ENCODE measurements around the gene TFF2. TPM values are rescaled to one million over a fixed set of nuclear protein-coding genes. Genes with fewer than 3 reads are reported as not detected.

Gene TFF2
- total and polyA plus RNA-seq, 2 experiments from 2014 or later: not detected

- Histone ChIP-seq H4K20me1 (ENCODE audit: insufficient read depth) (no peaks in the 10 kb centered on the region), H3K9me3 (ENCODE audit: low read depth) (no peaks in the 10 kb centered on the region), H3K4me3 (no peak overlapping the region), H3K4me2 (ENCODE audit: unreplicated experiment) (no peak overlapping the region), H3K36me3 (ENCODE audit: low read depth) (no peaks in the 10 kb centered on the region), H3K27me3 (replicated peaks; ENCODE audit: insufficient read depth) (peaks cover 22% of the 10 kb centered on the region), H3K9ac (no peak overlapping the region), H3K4me1 (ENCODE audit: insufficient read depth) (no peaks in the 10 kb centered on the region), H2AFZ (no peak overlapping the region), H3K9me2 (ENCODE audit: insufficient read depth) (no peaks in the 10 kb centered on the region), H3F3A (ENCODE audit: insufficient read depth) (no peaks in the 10 kb centered on the region), H3K27ac (no peak overlapping the region), H3K79me2 (ENCODE audit: insufficient read depth) (no peaks in the 10 kb centered on the region)
- WGBS, 2 experiments (ENCODE audit: low coverage in 1 of 2, low lambda C conversion rate in 2 of 2, missing lambda C conversion rate in 2 of 2): 44 to 50% methylated on average over 22 of the region's 22 CpGs
- no peak for TF ChIP-seq EZH2phosphoT487 (IDR thresholded peaks at IDR 0.05; ENCODE audit: insufficient read depth, low read depth)
- no peak for TF ChIP-seq EZH2 (IDR thresholded peaks at IDR 0.05; ENCODE audit: insufficient read depth, poor library complexity, severe bottlenecking)
- DNase-seq: no peak
- in situ Hi-C loops (cut with MboI): no loop called here
Measured at GRCh38 chr21:42304556-42305454, 46.0 kb downstream of the TFF2 start.

GRCh38 chr21:42303443-42303842, 47.4 kb downstream of the TFF2 start:
- H3K4me1 ChIP-seq (ENCODE audit: insufficient read depth): no peaks in the 10 kb centered on the region
- no peak for DNase-seq
- peaks cover 21% of the 10 kb centered on the region for H3K27me3 ChIP-seq (replicated peaks; ENCODE audit: insufficient read depth)
- H2AFZ ChIP-seq: no peak overlapping the region
- H3K9me3 ChIP-seq (ENCODE audit: low read depth): no peaks in the 10 kb centered on the region
- no peak overlapping the region for H3K4me2 ChIP-seq (ENCODE audit: unreplicated experiment)
- H3K9ac ChIP-seq: no peak overlapping the region
- no peak for TF ChIP-seq EZH2phosphoT487 (IDR thresholded peaks at IDR 0.05; ENCODE audit: insufficient read depth, low read depth)
- TF ChIP-seq EZH2 (IDR thresholded peaks at IDR 0.05; ENCODE audit: insufficient read depth, poor library complexity, severe bottlenecking): no peak
- 41 to 49% methylated on average over 3 of the region's 3 CpGs for WGBS, 2 experiments (ENCODE audit: low coverage in 1 of 2, low lambda C conversion rate in 2 of 2, missing lambda C conversion rate in 2 of 2)
- H3K4me3 ChIP-seq: no peak overlapping the region
- H3K79me2 ChIP-seq (ENCODE audit: insufficient read depth): no peaks in the 10 kb centered on the region
- H3K36me3 ChIP-seq (ENCODE audit: low read depth): no peaks in the 10 kb centered on the region
- no peaks in the 10 kb centered on the region for H3K9me2 ChIP-seq (ENCODE audit: insufficient read depth)
- in situ Hi-C loops (cut with MboI): no loop called here
- no peaks in the 10 kb centered on the region for H3F3A ChIP-seq (ENCODE audit: insufficient read depth)
- H4K20me1 ChIP-seq (ENCODE audit: insufficient read depth): no peaks in the 10 kb centered on the region
- no peak overlapping the region for H3K27ac ChIP-seq

DNA sequence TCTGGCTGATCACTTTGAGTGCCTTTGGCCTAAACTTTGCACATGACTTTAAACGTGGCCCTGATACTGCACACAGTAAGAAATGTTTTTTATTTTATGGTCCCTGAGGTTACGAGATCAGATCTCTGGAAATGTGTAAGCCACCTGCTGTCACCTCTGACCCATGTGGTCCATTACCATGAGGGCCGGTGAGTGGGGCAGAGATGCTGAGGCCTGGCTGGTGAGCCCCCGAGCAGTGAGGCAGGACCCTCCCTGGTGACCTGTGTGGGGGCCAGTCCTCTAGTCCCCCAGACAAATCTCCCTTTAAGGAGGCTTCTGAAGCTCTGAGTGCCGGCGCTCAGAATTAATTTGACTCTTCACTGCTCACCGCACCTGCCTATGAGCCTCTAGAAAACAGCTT, 48.0 kb downstream of the TFF2 start:
- H3K79me2 ChIP-seq (ENCODE audit: insufficient read depth): no peaks in the 10 kb centered on the region

DNA sequence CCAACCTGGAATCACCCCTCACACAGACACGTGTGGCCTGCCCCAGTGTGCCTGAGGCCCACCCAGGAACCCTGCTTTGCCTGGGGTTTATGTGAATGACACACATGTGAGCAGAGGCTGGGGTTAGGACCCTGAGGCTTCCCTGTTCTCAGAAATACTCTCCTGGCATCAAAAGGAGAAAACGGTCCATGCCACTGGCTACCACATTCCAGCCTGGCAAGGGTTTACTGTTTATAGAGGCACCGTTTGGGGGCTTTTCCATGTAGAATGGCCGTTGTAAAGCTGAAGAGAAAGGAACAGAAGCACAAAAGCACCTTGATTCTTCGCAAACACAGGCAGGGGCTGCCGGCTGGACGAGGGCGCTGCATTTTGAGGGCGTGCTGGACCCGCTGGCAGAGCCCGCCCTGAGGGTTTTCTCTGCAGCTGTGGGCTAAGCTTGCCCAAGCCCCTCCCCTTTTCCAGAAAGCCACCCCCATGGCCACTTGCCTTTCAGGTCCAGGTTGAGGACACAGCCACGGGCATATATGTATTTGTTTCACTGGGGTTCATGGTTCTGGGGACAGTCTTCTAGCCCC, 48.6 kb downstream of the TFF2 start:
- in situ Hi-C loops (cut with MboI): no loop called here

More for the DNA sequence above, 48.0 kb downstream of the TFF2 start:
- DNase-seq: no peak
- Histone ChIP-seq H3F3A (ENCODE audit: insufficient read depth) (no peaks in the 10 kb centered on the region), H3K4me2 (ENCODE audit: unreplicated experiment) (no peak overlapping the region), H2AFZ (no peak overlapping the region), H3K9me2 (ENCODE audit: insufficient read depth) (no peaks in the 10 kb centered on the region), H3K27me3 (replicated peaks; ENCODE audit: insufficient read depth) (peaks cover 19% of the 10 kb centered on the region), H3K9me3 (ENCODE audit: low read depth) (no peaks in the 10 kb centered on the region), H3K4me3 (no peak overlapping the region), H4K20me1 (ENCODE audit: insufficient read depth) (no peaks in the 10 kb centered on the region), H3K4me1 (ENCODE audit: insufficient read depth) (no peaks in the 10 kb centered on the region), H3K36me3 (ENCODE audit: low read depth) (no peaks in the 10 kb centered on the region), H3K9ac (no peak overlapping the region), H3K27ac (no peak overlapping the region)
- 42 to 46% methylated on average over 7 of the region's 7 CpGs for WGBS, 2 experiments (ENCODE audit: low coverage in 1 of 2, low lambda C conversion rate in 2 of 2, missing lambda C conversion rate in 2 of 2)
- no peak for TF ChIP-seq EZH2phosphoT487 (IDR thresholded peaks at IDR 0.05; ENCODE audit: insufficient read depth, low read depth)
- in situ Hi-C loops (cut with MboI): no loop called here

More for the DNA sequence above, 48.6 kb downstream of the TFF2 start:
- no peaks in the 10 kb centered on the region for H3K9me2 ChIP-seq (ENCODE audit: insufficient read depth)
- no peaks in the 10 kb centered on the region for H3K36me3 ChIP-seq (ENCODE audit: low read depth)
- no peaks in the 10 kb centered on the region for H3F3A ChIP-seq (ENCODE audit: insufficient read depth)
- no peaks in the 10 kb centered on the region for H4K20me1 ChIP-seq (ENCODE audit: insufficient read depth)
- no peak overlapping the region for H3K4me2 ChIP-seq (ENCODE audit: unreplicated experiment)
- no peak overlapping the region for H3K4me3 ChIP-seq
- H3K9ac ChIP-seq: no peak overlapping the region
- 47 to 51% methylated on average over 12 of the region's 12 CpGs for WGBS, 2 experiments (ENCODE audit: low coverage in 1 of 2, low lambda C conversion rate in 2 of 2, missing lambda C conversion rate in 2 of 2)
- H3K9me3 ChIP-seq (ENCODE audit: low read depth): no peaks in the 10 kb centered on the region
- H3K4me1 ChIP-seq (ENCODE audit: insufficient read depth): no peaks in the 10 kb centered on the region
- no peak for DNase-seq
- no peaks in the 10 kb centered on the region for H3K79me2 ChIP-seq (ENCODE audit: insufficient read depth)
- no peak overlapping the region for H2AFZ ChIP-seq
- peaks cover 19% of the 10 kb centered on the region for H3K27me3 ChIP-seq (replicated peaks; ENCODE audit: insufficient read depth)
- TF ChIP-seq EZH2 (IDR thresholded peaks at IDR 0.05; ENCODE audit: insufficient read depth, poor library complexity, severe bottlenecking): no peak
- no peak for TF ChIP-seq EZH2phosphoT487 (IDR thresholded peaks at IDR 0.05; ENCODE audit: insufficient read depth, low read depth)
- H3K27ac ChIP-seq: no peak overlapping the region

Data from GM23248 (cell line).